NCI-H345 (cell line): ENCODE results near the gene EPN1.
"Not testable (repeated sequence)": the region's sequence is repeated elsewhere in the genome, so short reads cannot be mapped to it uniquely, and the experiment has no call there.

Experiments
- DNase-seq: peaks from one replicate; lab custom pipeline; 2025; lab: John Stamatoyannopoulos, UW

EPN1 gene

DNA sequence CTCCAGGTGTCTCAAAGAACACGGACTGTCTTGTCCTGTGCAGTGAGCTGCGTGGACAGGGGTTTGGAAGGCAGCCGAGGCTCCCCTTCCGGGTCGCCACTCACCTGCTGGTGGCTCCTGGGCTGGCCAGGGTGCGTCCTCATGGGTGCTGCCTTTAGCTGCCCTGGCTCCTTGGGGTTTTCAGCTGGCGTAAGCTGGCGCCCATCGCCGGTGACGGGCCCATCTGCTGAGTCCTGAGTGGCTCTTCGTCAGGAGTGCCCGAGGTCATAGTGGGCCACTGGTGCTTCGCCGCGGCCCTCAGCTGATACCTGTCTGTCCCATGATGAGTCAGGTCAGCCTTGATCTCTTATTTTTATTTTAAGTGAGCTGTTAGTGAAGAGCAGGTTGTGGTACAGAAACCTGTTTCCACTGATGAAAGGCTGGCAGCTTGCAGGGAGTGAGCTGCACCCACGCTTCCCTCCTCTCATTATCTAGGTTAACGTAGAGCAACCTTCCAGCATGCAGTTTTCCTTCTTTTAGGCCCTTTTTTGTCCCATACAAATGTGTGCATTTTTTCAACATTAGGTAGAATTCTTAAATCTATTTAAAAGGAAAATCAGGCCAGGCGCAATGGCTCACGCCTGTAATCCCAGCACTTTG is 18.4 kb downstream of the EPN1 start:
- no peak for DNase-seq

DNA sequence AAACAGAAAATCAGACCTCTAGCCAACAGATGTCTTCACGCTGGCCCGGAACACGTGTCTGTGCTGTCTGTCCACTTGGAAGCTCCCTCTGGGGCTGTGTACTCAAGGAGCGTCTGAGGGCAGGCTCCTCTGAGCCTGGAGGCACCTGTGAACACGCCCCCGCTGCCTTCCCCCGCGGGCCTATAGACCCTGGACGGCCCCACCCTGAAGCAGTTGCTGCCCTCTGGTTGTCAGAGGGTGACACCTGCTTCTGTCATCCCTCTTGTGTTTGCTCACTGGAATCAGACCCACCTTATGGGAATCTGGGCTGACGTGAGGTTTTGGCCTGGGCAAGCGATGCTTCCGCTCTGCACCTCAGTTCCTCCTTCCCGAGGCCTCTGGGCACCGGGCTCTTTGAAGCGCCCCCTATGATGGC is 19.2 kb downstream of the EPN1 start:
- no peak for DNase-seq

DNA sequence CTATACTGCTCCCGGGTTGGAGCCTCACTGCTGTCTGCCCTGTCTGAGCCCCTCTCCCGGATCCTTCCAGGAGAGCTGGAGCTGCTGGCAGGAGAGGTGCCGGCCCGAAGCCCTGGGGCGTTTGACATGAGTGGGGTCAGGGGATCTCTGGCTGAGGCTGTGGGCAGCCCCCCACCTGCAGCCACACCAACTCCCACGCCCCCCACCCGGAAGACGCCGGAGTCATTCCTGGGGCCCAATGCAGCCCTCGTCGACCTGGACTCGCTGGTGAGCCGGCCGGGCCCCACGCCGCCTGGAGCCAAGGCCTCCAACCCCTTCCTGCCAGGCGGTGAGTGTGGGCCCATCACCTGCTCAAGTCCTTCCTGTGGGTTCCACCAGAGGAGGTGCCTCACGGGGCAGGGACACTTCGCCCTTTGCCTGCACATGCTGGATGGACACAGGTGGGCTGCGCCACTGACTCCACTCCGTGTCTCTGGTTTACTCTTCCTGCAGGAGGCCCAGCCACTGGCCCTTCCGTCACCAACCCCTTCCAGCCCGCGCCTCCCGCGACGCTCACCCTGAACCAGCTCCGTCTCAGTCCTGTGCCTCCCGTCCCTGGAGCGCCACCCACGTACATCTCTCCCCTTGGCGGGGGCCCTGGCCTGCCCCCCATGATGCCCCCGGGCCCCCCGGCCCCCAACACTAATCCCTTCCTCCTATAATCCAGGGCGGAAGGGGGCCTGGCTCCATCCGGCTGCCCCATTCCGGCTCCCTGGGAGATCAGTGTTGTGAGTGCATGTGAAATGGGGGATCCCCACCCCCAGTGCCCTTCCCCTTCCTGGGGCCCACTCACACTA is 19.8 kb downstream of the EPN1 start:
- no peak for DNase-seq

DNA sequence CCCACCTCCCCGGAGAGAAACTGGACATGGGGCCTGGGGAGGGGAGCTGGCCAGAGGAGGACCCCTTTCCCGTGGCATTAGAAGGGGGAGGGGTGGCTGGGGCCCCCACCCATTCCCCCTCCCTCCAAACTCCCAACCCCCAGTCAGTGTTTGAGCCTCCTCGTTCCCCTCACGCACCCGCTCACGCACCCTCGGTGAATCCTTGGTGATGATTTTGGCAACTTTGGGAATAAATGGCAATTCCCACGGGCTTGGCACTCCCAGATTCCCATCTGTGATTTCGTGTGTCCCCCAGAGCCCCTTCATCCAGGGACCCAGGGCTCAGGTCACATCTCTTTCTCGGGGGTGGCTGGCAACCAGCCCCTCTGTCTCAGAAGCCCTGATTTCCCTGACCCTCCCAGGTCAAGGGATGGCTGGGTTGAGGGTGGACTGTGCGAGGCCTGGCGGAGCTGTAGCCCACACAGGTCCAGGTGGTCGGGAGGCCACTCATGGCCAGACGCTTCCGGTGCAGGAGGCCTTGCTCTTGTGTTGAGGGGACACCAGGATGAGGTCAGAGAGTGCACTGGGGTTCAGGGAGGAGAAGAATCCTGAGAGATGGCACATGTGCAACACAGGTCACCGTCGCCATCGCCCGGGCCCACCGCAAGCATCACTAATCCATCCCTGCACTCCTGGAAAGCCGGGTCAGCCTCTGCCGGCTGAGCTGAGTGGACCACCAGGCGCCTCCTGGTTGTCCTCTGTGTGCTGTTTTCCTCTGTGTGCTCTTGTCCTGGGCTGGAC is 20.7 kb downstream of the EPN1 start:
- DNase-seq = no peak

DNA sequence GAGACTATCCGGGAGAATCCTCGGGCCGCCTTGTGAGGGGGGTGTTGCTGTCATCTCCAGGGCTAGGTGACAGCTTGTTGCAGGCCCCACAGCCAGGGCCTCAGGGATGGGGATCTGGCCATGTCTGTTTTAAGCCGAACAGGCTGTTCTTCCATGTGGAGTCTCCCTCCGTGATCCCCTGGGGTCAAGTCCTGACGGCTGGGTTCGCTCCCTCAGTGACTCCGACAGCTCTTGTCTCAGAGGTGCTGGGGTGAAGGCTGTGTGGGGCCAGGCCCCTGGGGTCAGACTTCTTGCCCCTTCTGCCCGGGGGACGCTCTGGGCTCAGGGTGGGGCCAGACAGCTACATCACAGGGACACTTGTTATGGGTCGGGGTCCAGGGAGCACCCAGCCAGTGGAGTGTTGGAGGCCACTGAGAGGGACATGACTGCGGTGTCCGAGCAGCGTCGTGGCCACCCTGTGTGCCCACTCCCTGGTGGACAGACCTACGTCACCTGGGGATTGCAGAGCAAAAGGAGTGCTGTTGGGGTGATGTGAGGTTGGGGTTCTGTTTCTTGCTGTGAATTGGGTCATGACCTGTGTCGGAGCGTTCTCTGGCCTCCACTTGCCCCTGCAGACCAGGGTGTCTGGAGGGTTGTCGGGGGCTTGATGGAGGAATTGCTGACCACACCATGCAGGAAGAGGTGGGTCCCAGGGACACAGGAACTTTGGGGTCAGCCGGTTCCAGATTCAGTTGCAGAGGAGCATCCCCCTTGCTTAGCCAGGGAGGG is 21.5 kb downstream of the EPN1 start:
- DNase-seq = no peak

DNA sequence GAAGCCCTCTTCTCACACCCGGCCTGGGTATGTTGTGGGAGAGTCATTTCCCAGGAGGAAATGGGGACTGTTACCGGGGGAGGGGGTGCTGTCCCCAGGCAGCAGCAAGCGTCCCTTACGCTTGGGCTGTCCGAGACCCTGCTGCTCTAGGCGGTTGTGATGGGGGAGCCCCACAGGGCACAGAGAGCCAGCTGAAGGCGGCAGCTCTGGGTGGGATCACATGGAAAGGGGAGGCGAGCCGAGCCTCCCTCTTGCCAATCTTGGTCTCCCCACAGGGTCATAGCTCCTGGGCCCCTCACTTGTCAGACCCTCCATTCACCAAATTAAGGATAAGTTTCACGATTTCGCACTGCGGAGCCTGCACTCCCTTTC is 22.0 kb downstream of the EPN1 start:
- DNase-seq = no peak

DNA sequence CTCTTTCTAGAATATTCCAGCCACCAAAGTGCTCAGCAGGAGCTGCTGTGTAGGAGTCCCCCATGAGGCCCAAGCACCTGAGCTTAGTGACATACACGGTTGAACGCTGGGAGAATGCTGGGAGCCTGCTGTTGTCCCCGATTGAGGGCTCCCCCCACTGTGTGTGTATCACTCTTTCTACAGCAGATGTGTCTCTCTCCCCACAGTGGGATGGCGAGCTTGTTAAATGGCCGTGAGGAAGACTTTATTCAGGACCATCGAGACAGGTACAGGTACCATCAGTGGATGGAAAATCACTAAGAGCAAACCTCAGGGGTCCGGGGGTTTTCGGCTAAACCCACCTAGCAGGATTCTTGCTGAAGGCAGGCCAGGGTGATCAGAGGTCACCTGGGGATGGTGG is 22.7 kb downstream of the EPN1 start:
- DNase-seq = no peak

DNA sequence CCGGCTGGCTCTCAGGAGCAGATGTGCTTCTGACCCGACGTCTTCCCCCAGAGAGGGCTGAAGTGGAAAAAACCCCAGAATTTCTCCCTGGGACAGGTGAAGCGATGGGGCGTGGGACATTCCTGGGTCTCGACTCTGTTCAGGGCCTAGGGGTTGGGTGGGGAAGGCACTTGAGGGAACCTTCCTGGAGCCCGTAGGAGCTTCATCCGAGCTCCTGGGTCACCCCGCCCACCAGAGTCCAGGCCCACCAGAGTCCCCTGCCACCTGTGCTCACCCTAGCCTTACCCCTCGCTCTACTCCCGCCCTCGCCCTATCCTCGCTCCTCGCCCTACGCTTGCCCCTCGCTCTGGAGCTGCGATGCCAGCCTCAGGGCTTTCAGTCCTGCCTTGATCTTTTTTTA is 23.2 kb downstream of the EPN1 start:
- DNase-seq = no peak

DNA sequence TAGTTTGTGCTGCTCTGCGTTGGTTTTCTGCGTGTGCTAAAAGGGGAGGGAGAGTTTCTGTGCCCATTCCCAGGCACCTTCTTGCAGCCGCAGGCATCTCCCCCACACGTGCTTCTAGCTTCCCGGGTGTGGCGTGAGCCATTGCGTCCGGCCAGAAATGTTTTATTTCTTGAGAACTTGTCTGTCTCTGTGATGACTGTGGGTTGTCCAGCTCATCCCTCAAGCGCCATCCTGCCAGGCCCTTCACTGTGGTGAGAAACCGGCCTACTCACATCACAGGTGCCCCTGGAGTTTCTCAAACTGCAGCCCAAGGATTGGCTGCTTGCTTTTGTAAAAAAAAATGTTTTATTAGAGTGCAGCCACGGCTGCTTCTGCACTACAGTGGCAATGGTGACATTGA is 24.2 kb downstream of the EPN1 start:
- no peak for DNase-seq

DNA sequence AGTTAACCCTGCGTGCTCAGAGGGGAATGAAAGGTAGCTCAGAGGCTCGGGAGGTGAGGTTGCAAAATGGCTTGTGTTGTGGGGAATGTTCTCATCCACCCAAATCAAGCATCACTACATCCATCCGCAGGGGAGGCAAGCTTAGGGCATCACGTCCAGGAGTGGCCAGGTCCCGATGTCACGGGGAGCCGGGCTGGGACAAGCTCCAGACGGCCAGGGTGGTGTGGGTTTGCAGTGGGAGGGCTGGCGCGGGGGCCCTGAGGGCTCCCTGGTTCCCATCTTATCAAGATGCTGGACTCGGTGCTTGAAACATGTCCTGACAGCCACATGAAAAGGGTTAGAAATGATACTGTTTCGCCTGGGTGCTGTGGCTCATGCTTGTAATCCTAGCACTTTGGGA is 25.8 kb downstream of the EPN1 start:
- no peak for DNase-seq

DNA sequence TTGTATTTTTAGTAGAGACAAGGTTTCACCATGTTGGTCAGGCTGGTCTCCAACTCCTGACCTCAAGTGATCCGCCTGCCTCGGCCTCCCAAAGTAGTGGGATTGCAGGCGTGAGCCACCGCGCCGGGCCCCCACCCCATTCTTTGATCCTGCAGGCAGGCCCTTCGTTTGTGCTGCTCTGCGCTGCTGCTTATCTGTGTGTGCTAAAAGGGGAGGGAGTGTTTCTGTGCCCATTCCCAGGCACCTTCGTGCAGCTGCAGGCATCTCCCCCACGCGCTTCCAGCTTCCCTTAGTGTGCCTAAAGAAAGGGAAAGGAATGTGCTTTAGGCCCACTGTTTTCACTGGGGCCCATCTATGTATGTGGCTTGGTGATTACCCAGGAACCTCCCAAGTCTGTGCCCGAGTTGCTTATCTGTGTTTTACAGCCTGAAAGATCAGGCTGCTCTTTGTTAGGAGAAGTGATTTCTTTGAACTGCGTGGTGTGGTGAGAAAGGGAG is 27.2 kb downstream of the EPN1 start:
- no peak for DNase-seq

DNA sequence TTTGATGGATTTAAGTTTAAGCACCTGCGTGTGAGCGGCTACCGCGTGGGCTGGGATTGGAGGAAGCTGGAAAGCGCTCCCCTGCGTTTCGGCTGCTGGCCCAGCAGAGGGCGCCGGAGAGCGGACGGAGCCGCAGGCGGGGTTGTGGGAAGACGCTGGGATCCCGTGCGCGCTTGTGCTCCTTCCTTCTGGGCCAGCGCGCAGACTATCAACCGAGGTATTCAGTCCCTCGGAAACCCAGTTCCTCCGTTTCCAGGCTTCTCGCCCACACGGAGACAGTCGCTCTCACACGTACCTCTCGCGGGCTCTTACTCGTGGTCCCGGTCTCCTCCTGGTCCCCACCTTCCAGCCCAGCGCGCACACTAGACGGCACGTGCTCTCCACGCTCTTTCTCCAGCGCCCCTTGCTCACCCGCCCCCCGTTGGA is 28.8 kb downstream of the EPN1 start:
- no peak for DNase-seq

DNA sequence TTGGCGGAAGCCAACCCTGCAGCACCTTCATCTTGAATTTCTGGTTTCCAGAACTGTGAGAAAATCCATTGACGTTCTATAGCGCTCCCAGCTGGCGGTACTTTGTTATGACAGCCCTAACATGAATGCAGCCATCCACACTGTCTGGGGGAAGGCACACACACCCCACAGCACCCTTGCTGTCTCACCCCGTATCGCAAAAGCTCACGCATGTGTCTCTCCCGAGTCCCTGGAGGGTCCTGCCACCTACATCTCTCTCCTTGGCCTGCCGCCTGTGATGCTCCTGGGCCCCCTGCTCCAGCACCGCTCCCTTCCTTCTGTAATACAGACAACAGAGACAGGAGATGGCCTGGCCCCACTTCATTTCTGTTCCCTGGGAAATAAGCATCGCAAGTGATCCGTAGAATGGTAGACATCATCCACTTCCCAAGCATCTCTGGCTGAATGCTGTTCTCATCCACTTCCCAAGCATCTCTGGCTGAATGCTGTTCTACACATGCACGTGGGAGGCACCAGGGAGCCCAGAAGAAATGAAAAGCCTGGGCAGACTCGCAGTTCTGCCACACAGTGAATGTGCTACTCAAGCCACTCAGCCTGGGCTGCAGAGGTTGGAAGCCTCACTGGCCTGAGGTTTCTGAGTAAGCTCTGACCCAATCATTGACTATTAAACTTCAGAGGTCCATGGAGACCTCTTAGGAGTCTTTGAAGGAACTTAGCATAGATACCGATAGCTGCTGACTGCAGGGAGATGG is 29.6 kb downstream of the EPN1 start:
- no peak for DNase-seq

DNA sequence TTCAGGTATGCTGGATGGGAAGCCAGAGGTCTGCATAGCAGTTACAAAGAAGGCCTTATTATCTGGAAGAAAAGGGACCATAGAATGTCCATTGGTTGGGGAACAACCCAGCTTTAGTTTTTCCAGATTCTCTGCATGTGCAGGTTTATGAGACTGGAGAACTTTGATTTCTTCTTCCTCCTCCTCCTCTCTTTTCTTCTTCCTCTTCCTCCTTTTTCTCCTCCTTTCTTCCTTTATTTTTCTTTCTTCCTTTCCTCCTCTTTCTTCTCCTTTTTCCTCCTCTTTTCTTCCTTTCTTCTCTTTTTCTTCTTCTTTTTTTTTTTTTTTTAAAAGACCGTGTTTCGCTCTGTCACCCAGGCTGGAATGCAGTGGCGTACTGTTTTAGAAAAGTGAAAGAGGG is 30.9 kb downstream of the EPN1 start:
- no peak for DNase-seq

DNA sequence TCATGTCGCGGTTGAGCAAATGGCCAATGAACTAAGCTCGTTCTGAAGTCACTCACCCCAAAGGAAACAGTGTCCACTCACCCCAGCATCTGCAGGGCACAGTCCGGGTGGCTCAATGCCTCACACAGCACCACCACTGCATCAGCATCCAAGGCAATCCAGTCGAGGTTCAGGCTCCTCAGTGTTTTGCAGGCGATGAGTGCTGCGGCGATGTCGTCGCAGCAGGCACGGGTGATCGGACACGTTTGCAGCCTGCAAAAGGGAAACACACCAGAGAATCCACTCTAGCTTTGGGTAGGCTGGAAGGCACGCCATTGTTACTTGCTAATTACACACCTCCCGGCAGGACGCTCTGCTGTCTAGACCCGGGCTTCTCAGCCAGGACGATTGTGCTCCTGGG is 36.7 kb downstream of the EPN1 start:
- no peak for DNase-seq

DNA sequence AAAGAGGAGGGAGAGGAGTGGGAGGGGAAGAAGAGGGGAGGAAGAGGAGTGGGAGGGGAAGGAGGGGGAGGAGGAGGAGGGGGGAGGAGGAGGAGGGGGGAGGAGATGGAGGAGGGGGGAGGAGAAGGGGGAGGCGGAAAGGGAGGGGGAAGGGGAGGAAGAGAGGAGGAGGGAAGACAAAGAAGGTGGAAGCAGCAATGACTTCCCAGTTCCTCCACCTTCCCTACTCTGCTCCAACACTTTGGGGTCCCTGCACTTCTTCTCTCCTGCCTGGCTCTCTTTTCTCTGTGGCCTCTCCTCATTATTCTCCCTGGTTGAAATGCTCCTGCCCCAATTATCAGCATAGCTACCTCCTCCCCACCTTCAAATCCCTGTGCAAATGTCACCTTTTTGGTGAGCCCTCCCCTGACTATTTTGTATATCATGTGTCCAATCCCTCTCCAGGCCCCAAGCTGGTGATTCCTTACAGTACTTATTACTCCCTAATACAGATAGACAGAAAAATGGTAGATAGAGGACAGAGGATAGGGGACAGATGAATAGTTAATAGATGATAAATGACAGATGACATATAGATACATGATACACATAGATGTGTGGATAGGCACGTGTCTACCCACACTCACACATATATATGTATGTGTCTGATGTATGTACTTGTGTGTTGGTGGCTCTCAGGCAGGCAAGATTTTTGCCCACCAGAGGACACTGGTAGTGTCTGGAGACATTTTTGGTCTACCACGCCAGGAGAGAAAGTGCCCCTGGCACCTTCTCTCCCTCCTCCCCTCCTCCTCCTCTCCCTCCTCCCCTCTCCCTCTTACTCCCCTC is 38.0 kb downstream of the EPN1 start:
- no peak for DNase-seq

DNA sequence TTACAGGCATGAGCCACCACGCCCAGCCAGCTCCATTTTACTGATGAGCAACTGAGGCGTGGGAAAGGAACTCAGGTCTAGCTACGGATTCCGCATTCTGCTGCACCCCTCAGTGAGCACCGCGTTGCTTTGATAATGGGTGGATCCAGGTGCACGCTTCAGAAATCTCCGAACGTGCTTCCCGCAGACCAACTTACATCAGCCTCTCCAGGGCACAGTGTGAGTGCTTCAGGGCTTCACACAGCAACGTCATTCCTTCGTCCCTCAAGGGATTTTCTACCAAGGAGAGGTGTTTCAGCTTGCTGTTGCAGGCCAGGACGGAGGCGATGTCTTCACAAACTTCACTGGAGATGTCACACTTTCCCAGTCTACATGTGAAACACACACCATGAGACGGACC is 41.5 kb downstream of the EPN1 start:
- DNase-seq = no peak

DNA sequence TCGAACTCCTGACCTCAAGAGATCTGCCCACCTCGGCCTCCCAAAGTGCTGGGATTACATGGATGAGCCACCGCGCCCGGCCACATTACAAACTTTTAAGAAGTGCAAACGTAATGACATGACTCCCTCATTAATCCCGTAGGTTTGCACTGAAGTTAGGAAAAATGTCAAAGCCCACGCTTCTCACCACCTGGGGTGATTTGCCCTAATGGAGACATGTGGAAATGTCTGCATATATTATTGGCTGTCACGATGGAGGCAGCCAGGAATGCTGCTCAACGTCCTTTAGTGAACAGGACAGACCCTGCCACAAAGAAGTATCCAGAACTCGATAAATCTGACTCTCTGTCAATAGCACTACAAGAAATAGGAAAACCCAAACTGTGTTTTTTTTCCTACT is 42.2 kb downstream of the EPN1 start:
- no peak for DNase-seq

DNA sequence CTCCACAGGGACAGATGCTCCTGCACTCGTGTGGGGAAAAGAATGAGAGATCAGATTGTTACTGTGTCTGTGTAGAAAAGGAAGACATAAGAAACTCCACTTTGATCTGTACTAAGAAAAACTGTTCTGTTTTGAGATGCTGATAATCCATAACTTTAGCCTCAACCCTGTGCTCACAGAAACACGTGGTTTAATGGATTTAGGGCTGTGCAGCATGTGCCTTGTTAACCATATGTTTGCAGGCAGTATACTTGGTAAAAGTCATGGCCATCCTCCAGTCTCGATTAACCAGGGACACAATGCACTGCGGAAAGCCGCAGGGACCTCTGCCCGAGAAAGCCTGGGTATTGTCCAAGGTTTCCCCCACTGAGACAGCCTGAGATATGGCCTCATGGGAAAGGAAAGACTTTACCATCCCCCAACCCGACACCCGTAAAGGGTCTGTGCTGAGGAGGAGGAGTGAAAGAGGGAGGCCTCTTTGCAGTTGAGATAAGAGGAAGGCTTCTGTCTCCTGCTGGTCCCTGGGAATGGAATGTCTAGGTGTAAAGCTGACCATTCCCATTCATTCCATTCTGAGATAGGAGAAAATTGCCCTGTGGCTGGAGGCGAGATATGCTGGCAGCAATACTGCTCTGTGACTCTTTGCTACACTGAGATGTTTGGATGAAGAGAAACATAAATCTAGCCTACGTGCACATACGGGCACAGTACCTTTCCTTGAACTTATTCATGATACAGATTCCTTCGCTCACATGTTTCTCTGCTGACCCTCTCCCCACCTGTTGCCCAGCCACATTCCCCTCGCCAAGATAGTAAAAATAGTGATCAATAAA is 43.1 kb downstream of the EPN1 start:
- DNase-seq = not testable (repeated sequence)
